Activated naive CD4-positive, alpha-beta T cell treated with anti-CD3 and anti-CD28 coated beads, Interleukin-2, amount 50 U/mL, for 72 hours (primary cell): ENCODE measurements around the gene IL6. TPM values are rescaled to one million over a fixed set of nuclear protein-coding genes. Genes with fewer than 3 reads are reported as not detected.
"Not testable (repeated sequence)": the region's sequence is repeated elsewhere in the genome, so short reads cannot be mapped to it uniquely, and the experiment has no call there.

Source experiments
- ATAC-seq, 2 donors: fragments of 150-1000 bp; cut with Tn5 transposase; 2 replicates each; pipeline ENCODE4 v1.10.0; 2021; ENCODE audit warnings: mild to moderate bottlenecking in 2 of 2, moderate library complexity in 2 of 2
- DNase-seq, 2 donors: peaks; one replicate each; pipeline ENCODE4 v3.0.0; 2021 to 2022; ENCODE audit warnings: low spot score in 2 of 2
- H3K27ac Mint-ChIP-seq, 2 donors: one replicate each; pipeline ENCODE4 v1.8.0; 2022; ENCODE audit warnings: mild to moderate bottlenecking in 2 of 2, mixed read lengths in 2 of 2
- H3K36me3 Mint-ChIP-seq, 2 donors: one replicate each; pipeline ENCODE4 v1.8.0; 2022; ENCODE audit warnings: mixed read lengths in 2 of 2
- H3K9me3 Mint-ChIP-seq, 2 donors: one replicate each; pipeline ENCODE4 v1.8.0; 2022; ENCODE audit warnings: mixed read lengths in 2 of 2
- total RNA-seq, 2 donors: library from RNA; stranded (reverse); gene quantifications; one replicate each; pipeline ENCODE4 v1.2.3, GENCODE V29; 2022

IL6 gene
- total RNA-seq, 2 donors from 2014 or later = not detected

GRCh38 chr7:22733761-22734160 is 6.8 kb downstream of the IL6 start:
- ATAC-seq (peak; percentile 43 to 49), DNase-seq (no peak)
- H3K9me3 Mint-ChIP-seq = peaks cover 0 to 13% of the 10 kb centered on the region in 2 donors
- H3K36me3 Mint-ChIP-seq = peaks cover 7 to 19% of the 10 kb centered on the region in 2 donors
- H3K27ac Mint-ChIP-seq = no peak overlapping the region

- DNase-seq = no peak
- no peak for ATAC-seq
- Mint-ChIP-seq H3K9me3 (no peaks in the 10 kb centered on the region), H3K36me3 (no peaks in the 10 kb centered on the region), H3K27ac (no peak overlapping the region)
These were observed 16.0 kb downstream of the IL6 start for GRCh38 chr7:22743014-22743413.

GRCh38 chr7:22751341-22751740 is 24.3 kb downstream of the IL6 start:
- DNase-seq (no peak), ATAC-seq (no peak)
- Mint-ChIP-seq H3K36me3 (peaks cover 6 to 7% of the 10 kb centered on the region in 2 donors), H3K27ac (no peak overlapping the region), H3K9me3 (peaks cover 0 to 7% of the 10 kb centered on the region in 2 donors)

GRCh38 chr7:22757338-22757994 is 30.5 kb downstream of the IL6 start:
- Mint-ChIP-seq H3K9me3 (peaks cover 0 to 7% of the 10 kb centered on the region in 2 donors), H3K36me3 (peaks cover 7 to 17% of the 10 kb centered on the region in 2 donors), H3K27ac (no peak overlapping the region)
- DNase-seq = no peak
- ATAC-seq = no peak

GRCh38 chr7:22758576-22758975 is 31.6 kb downstream of the IL6 start:
- H3K9me3 Mint-ChIP-seq = peaks cover 0 to 7% of the 10 kb centered on the region in 2 donors
- no peak for ATAC-seq
- no peak for DNase-seq

GRCh38 chr7:22759721-22760120 is 32.7 kb downstream of the IL6 start:
- no peak for ATAC-seq
- Mint-ChIP-seq H3K27ac (no peak overlapping the region), H3K9me3 (peaks cover 0 to under 1% of the 10 kb centered on the region in 2 donors), H3K36me3 (peaks cover under 1 to 12% of the 10 kb centered on the region in 2 donors)
- no peak for DNase-seq

More at GRCh38 chr7:22758576-22758975, 31.6 kb downstream of the IL6 start:
- peaks cover 7 to 17% of the 10 kb centered on the region in 2 donors for H3K36me3 Mint-ChIP-seq
- H3K27ac Mint-ChIP-seq = no peak overlapping the region

GRCh38 chr7:22762866-22763265 is 35.9 kb downstream of the IL6 start:
- Mint-ChIP-seq H3K36me3 (peaks cover 0 to 11% of the 10 kb centered on the region in 2 donors), H3K9me3 (no peaks in the 10 kb centered on the region), H3K27ac (no peak overlapping the region)
- no peak for DNase-seq
- ATAC-seq = no peak

- no peaks in the 10 kb centered on the region for H3K9me3 Mint-ChIP-seq
- DNase-seq (no peak), ATAC-seq (no peak)
- H3K27ac Mint-ChIP-seq = no peak overlapping the region
- H3K36me3 Mint-ChIP-seq = peaks cover 0 to 1% of the 10 kb centered on the region in 2 donors
These were observed 38.6 kb downstream of the IL6 start for GRCh38 chr7:22765609-22766008.

GRCh38 chr7:22771194-22771871 is 44.3 kb downstream of the IL6 start:
- ATAC-seq (no peak), DNase-seq (no peak)
- H3K36me3 Mint-ChIP-seq = no peaks in the 10 kb centered on the region
- no peaks in the 10 kb centered on the region for H3K9me3 Mint-ChIP-seq
- H3K27ac Mint-ChIP-seq = no peak overlapping the region

- H3K36me3 Mint-ChIP-seq = no peaks in the 10 kb centered on the region
- H3K9me3 Mint-ChIP-seq = no peaks in the 10 kb centered on the region
- ATAC-seq = no peak
- no peak for DNase-seq
- no peak overlapping the region for H3K27ac Mint-ChIP-seq
These were observed 44.9 kb downstream of the IL6 start for GRCh38 chr7:22771872-22772228.

- ATAC-seq (no peak), DNase-seq (no peak)
- no peaks in the 10 kb centered on the region for H3K9me3 Mint-ChIP-seq
- H3K36me3 Mint-ChIP-seq = no peaks in the 10 kb centered on the region
- no peak overlapping the region for H3K27ac Mint-ChIP-seq
These were observed 45.9 kb downstream of the IL6 start for GRCh38 chr7:22772885-22773284.

- ATAC-seq = no peak
- H3K27ac Mint-ChIP-seq = no peak overlapping the region
These were observed 50.0 kb downstream of the IL6 start for GRCh38 chr7:22776964-22777363.

GRCh38 chr7:22779730-22780323 is 52.8 kb downstream of the IL6 start:
- DNase-seq, H3K36me3 Mint-ChIP-seq, H3K9me3 Mint-ChIP-seq, H3K27ac Mint-ChIP-seq, ATAC-seq: not testable (repeated sequence)

More at GRCh38 chr7:22776964-22777363, 50.0 kb downstream of the IL6 start:
- no peaks in the 10 kb centered on the region for H3K36me3 Mint-ChIP-seq
- no peaks in the 10 kb centered on the region for H3K9me3 Mint-ChIP-seq
- no peak for DNase-seq

GRCh38 chr7:22781230-22781711 is 54.3 kb downstream of the IL6 start:
- Mint-ChIP-seq H3K9me3 (no peaks in the 10 kb centered on the region), H3K36me3 (no peaks in the 10 kb centered on the region), H3K27ac (no peak overlapping the region)
- DNase-seq (no peak), ATAC-seq (no peak)
